ENCODE measurements around the gene CMPK1. TPM values are rescaled to one million over a fixed set of nuclear protein-coding genes. Genes with fewer than 3 reads are reported as not detected.
"Not testable (repeated sequence)": the region's sequence is repeated elsewhere in the genome, so short reads cannot be mapped to it uniquely, and the experiment has no call there.

CMPK1 gene
- total RNA-seq (2014; rRNA removed; shearing (Covaris generic)): 145 and 196 TPM in 2 replicates

- DNase-seq (ENCODE audit: low read depth): peak; percentile 88
Observed at GRCh38 chr1:47333578-47333921, at the start of gene CMPK1. Gene CMPK1, plus strand, starts transcription at chr1:47333790. Its CDS starts 156 bp downstream, at chr1:47333946.

- DNase-seq (ENCODE audit: low read depth): not testable (repeated sequence)
Observed at GRCh38 chr1:47288116-47288515, 45.5 kb upstream of the CMPK1 start.

GRCh38 chr1:47294863-47295262 lies 38.7 kb upstream of the CMPK1 start:
- DNase-seq (ENCODE audit: low read depth): not testable (repeated sequence)

- DNase-seq (ENCODE audit: low read depth): no peak
Observed at GRCh38 chr1:47295579-47295978, 38.0 kb upstream of the CMPK1 start.

GRCh38 chr1:47298025-47298699 lies 35.4 kb upstream of the CMPK1 start:
- DNase-seq (ENCODE audit: low read depth): no peak

GRCh38 chr1:47302472-47302871 lies 31.1 kb upstream of the CMPK1 start:
- DNase-seq (ENCODE audit: low read depth): no peak

GRCh38 chr1:47309427-47309826 lies 24.2 kb upstream of the CMPK1 start:
- no peak for DNase-seq (ENCODE audit: low read depth)

- DNase-seq (ENCODE audit: low read depth): peak; percentile 100
Observed at GRCh38 chr1:47313915-47314664, 19.5 kb upstream of the CMPK1 start, which contains the start of gene STIL. Gene STIL, minus strand, starts transcription at chr1:47314147. Its CDS starts 3,828 bp downstream, at chr1:47310319.

GRCh38 chr1:47317841-47318240 lies 15.7 kb upstream of the CMPK1 start:
- DNase-seq (ENCODE audit: low read depth): peak; percentile 67

GRCh38 chr1:47319968-47320367 lies 13.6 kb upstream of the CMPK1 start:
- DNase-seq (ENCODE audit: low read depth): not testable (repeated sequence)

GRCh38 chr1:47323599-47324031 lies 10.0 kb upstream of the CMPK1 start:
- DNase-seq (ENCODE audit: low read depth): no peak

- DNase-seq (ENCODE audit: low read depth): no peak
Observed at GRCh38 chr1:47324682-47325081, 8.9 kb upstream of the CMPK1 start.

GRCh38 chr1:47325528-47325927 lies 8.1 kb upstream of the CMPK1 start:
- no peak for DNase-seq (ENCODE audit: low read depth)

- no peak for DNase-seq (ENCODE audit: low read depth)
Observed at GRCh38 chr1:47326271-47326670, 7.3 kb upstream of the CMPK1 start.

GRCh38 chr1:47328992-47329391 lies 4.6 kb upstream of the CMPK1 start:
- no peak for DNase-seq (ENCODE audit: low read depth)

GRCh38 chr1:47330212-47330611 lies 3.4 kb upstream of the CMPK1 start:
- no peak for DNase-seq (ENCODE audit: low read depth)

GRCh38 chr1:47331875-47332274 lies 1.7 kb upstream of the CMPK1 start:
- no peak for DNase-seq (ENCODE audit: low read depth)

- no peak for DNase-seq (ENCODE audit: low read depth)
Observed at GRCh38 chr1:47332779-47333577, 612 bp upstream of the CMPK1 start.

GRCh38 chr1:47333922-47334764 lies 553 bp downstream of the CMPK1 start:
- peak; percentile 81 for DNase-seq (ENCODE audit: low read depth)

GRCh38 chr1:47334765-47335435 lies 1.3 kb downstream of the CMPK1 start:
- DNase-seq (ENCODE audit: low read depth): no peak

GRCh38 chr1:47337350-47337749 lies 3.8 kb downstream of the CMPK1 start:
- no peak for DNase-seq (ENCODE audit: low read depth)
